Sigmoid colon (tissue), 4 donors: Measurements from ENCODE around the gene RADIL.

Source experiments
- POLR2A ChIP-seq, 2 donors: fragments of 450-650 bp; IDR thresholded peaks; one replicate each; pipeline ENCODE4 v1.6.1; 2016; ENCODE audit warnings: antibody characterized with exemption in 2 of 2, mild to moderate bottlenecking in 2 of 2, moderate library complexity in 2 of 2
- POLR2AphosphoS5 ChIP-seq, 4 donors: sonication (generic); formaldehyde crosslinking; IDR thresholded peaks; one replicate each; pipeline ENCODE4 v1.6.1; 2017; ENCODE audit warnings: antibody characterized with exemption in 4 of 4
- TF ChIP-seq, protein P1 (sequence below), 4 experiments: fragments of 450-650 bp in 3 of 4; fragments of 200-600 bp in 1 of 4; IDR thresholded peaks; one replicate each; pipeline ENCODE4 v1.5.1; 2016 to 2019; ENCODE audit warnings: antibody characterized with exemption in 4 of 4, mild to moderate bottlenecking in 3 of 4, moderate library complexity in 2 of 4

DNA sequence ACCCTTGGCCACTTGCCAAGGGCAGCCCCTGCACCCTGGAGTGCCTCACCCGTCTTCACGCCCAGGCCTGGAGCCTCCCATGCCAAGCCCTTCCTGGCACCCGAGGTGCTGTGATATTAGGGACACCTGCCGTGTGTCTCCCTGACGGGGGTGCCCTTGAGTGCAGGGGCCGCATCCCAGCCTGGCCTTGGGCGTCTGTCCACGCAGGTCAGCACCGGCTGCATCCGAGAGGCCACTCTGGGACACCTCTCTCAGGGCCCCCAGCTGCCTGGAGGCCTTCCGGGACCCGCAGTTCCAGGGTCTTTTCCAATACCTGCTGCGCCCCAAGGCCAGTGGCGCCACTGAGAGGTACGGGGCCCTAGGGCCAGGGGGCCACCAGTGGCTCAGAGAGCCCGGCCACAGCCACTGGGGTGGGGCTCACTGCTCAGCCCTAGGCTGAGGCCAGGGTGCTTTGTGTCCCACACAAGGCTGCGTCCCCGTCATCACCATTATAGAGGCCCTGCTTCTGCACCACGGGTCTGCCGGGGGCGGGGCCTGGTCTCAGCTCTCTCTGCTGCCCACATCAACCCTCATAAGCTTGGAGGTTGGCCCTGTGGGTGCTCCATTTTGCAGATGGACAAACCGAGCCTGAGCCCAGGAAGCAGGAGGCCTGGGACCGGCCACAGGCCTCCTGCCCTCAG, 95.4 kb downstream of the RADIL start:
- TF ChIP-seq, protein P1, sequence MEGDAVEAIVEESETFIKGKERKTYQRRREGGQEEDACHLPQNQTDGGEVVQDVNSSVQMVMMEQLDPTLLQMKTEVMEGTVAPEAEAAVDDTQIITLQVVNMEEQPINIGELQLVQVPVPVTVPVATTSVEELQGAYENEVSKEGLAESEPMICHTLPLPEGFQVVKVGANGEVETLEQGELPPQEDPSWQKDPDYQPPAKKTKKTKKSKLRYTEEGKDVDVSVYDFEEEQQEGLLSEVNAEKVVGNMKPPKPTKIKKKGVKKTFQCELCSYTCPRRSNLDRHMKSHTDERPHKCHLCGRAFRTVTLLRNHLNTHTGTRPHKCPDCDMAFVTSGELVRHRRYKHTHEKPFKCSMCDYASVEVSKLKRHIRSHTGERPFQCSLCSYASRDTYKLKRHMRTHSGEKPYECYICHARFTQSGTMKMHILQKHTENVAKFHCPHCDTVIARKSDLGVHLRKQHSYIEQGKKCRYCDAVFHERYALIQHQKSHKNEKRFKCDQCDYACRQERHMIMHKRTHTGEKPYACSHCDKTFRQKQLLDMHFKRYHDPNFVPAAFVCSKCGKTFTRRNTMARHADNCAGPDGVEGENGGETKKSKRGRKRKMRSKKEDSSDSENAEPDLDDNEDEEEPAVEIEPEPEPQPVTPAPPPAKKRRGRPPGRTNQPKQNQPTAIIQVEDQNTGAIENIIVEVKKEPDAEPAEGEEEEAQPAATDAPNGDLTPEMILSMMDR (IDR thresholded peaks at IDR 0.05) = no peak
- TF ChIP-seq POLR2A (IDR thresholded peaks at IDR 0.05) (no peak), POLR2AphosphoS5 (IDR thresholded peaks at IDR 0.05) (no peak)
